H9 (cell line): Measurements from ENCODE around the gene ADGRF1. TPM values are rescaled to one million over a fixed set of nuclear protein-coding genes. Genes with fewer than 3 reads are reported as not detected.

Experiments used
- DNase-seq: peaks from one replicate; pipeline ENCODE4 v3.0.0-alpha.2; 2017
- H2AFZ ChIP-seq: one replicate; pipeline ENCODE4 v1.6.1; 2013; ENCODE audit warnings: mild to moderate bottlenecking, low read length, control low read depth, moderate library complexity
- H2AK5ac ChIP-seq: 2 replicates; pipeline ENCODE4 v1.6.1; 2013; ENCODE audit warnings: low read length, control low read depth, mixed read lengths; ENCODE audit not compliant: insufficient read length
- H2BK120ac ChIP-seq: one replicate; pipeline ENCODE4 v1.6.1; 2013; ENCODE audit warnings: low read depth, mild to moderate bottlenecking, low read length, control low read depth, inconsistent platforms; ENCODE audit not compliant: poor library complexity, severe bottlenecking
- H2BK12ac ChIP-seq: 2 replicates; pipeline ENCODE4 v1.6.1; 2013; ENCODE audit warnings: low read length, control low read depth, mixed read lengths, low read depth; ENCODE audit not compliant: insufficient read length
- H2BK15ac ChIP-seq: 2 replicates; pipeline ENCODE4 v1.6.1; 2013; ENCODE audit warnings: low read depth, low read length, control low read depth
- H2BK20ac ChIP-seq: one replicate; pipeline ENCODE4 v1.6.1; 2013; ENCODE audit warnings: low read depth, mild to moderate bottlenecking, low read length, control low read depth, inconsistent platforms; ENCODE audit not compliant: poor library complexity, severe bottlenecking
- H2BK5ac ChIP-seq: 2 replicates; pipeline ENCODE4 v1.6.1; 2013; ENCODE audit warnings: low read length, control low read depth, mixed read lengths; ENCODE audit not compliant: insufficient read length
- H3K14ac ChIP-seq: 2 replicates; pipeline ENCODE4 v1.6.1; 2013; ENCODE audit warnings: low read length, control low read depth; ENCODE audit not compliant: insufficient read depth
- H3K18ac ChIP-seq: 2 replicates; pipeline ENCODE4 v1.6.1; 2013; ENCODE audit warnings: low read depth, mild to moderate bottlenecking, mixed read lengths, low read length, control low read depth; ENCODE audit not compliant: insufficient read length
- H3K23ac ChIP-seq: 2 replicates; pipeline ENCODE4 v1.6.1; 2013; ENCODE audit warnings: low read length, control low read depth, mixed read lengths, low read depth; ENCODE audit not compliant: insufficient read length
- H3K23me2 ChIP-seq: 2 replicates; pipeline ENCODE4 v1.6.1; 2013; ENCODE audit warnings: low read depth, mild to moderate bottlenecking, mixed read lengths, low read length, control low read depth; ENCODE audit not compliant: insufficient read length, poor library complexity, severe bottlenecking
- H3K27ac ChIP-seq: 2 replicates; pipeline ENCODE4 v1.5.1; 2013; ENCODE audit warnings: low read length, control low read depth, mixed read lengths, low read depth; ENCODE audit not compliant: insufficient read length
- H3K27me3 ChIP-seq: 2 replicates; pipeline ENCODE4 v1.6.1; 2013; ENCODE audit warnings: low read length, control low read depth, inconsistent platforms; ENCODE audit not compliant: insufficient read depth
- H3K4ac ChIP-seq: 2 replicates; pipeline ENCODE4 v1.6.1; 2013; ENCODE audit warnings: low read depth, mild to moderate bottlenecking, control low read depth, inconsistent platforms, low read length, moderate library complexity
- H3K4me1 ChIP-seq: 2 replicates; pipeline ENCODE4 v1.6.1; 2013; ENCODE audit warnings: low read length, control low read depth, inconsistent platforms; ENCODE audit not compliant: insufficient read depth
- H3K4me2 ChIP-seq: 2 replicates; pipeline ENCODE4 v1.6.1; 2013; ENCODE audit warnings: low read length, control low read depth, mixed read lengths; ENCODE audit not compliant: insufficient read length, insufficient read depth
- H3K56ac ChIP-seq: 2 replicates; pipeline ENCODE4 v1.6.1; 2013; ENCODE audit warnings: low read depth, mild to moderate bottlenecking, mixed read lengths, low read length, control low read depth; ENCODE audit not compliant: insufficient read length
- H3K79me1 ChIP-seq: 2 replicates; pipeline ENCODE4 v1.6.1; 2013; ENCODE audit warnings: low read depth, mild to moderate bottlenecking, moderate library complexity, low read length, control low read depth, inconsistent platforms; ENCODE audit not compliant: insufficient read depth, poor library complexity, severe bottlenecking
- H3K79me2 ChIP-seq: 2 replicates; pipeline ENCODE4 v1.6.1; 2013; ENCODE audit warnings: low read length, control low read depth, inconsistent platforms; ENCODE audit not compliant: insufficient read depth
- H3K9ac ChIP-seq: 2 replicates; pipeline ENCODE4 v1.6.1; 2013; ENCODE audit warnings: low read length, control low read depth, mixed read lengths; ENCODE audit not compliant: insufficient read length; ENCODE audit errors: extremely low read depth
- H3K9me3 ChIP-seq: one replicate; pipeline ENCODE4 v1.6.1; 2013; ENCODE audit warnings: low read depth, low read length, inconsistent platforms; ENCODE audit not compliant: control insufficient read depth
- H3T11ph ChIP-seq: one replicate; pipeline ENCODE4 v1.6.1; 2013; ENCODE audit warnings: mild to moderate bottlenecking, low read length, control low read depth, inconsistent platforms
- H4K20me1 ChIP-seq: one replicate; pipeline ENCODE4 v1.6.1; 2013; ENCODE audit not compliant: control insufficient read depth, insufficient read length, insufficient read depth
- H4K5ac ChIP-seq: 2 replicates; pipeline ENCODE4 v1.6.1; 2013; ENCODE audit warnings: low read depth, mild to moderate bottlenecking, mixed read lengths, low read length, control low read depth; ENCODE audit not compliant: insufficient read length
- H4K8ac ChIP-seq: replicated peaks from 2 replicates; pipeline ENCODE4 v1.6.1; 2013; ENCODE audit warnings: low read length, control low read depth, mixed read lengths, low read depth; ENCODE audit not compliant: insufficient read length
- H4K91ac ChIP-seq: 2 replicates; pipeline ENCODE4 v1.6.1; 2013; ENCODE audit warnings: low read depth, mild to moderate bottlenecking, moderate library complexity, mixed read lengths, low read length, control low read depth; ENCODE audit not compliant: insufficient read length
- H3K27ac Mint-ChIP-seq, 3 experiments: 2 replicates in 2 of 3; 3 replicates in 1 of 3; pipeline ENCODE4 v1.8.0; 2020 to 2021; ENCODE audit warnings: mixed read lengths in 3 of 3, mild to moderate bottlenecking in 1 of 3, moderate library complexity in 1 of 3
- H3K27me3 Mint-ChIP-seq: 2 replicates; pipeline ENCODE4 v1.8.0; 2021; ENCODE audit warnings: low read depth, mild to moderate bottlenecking, moderate library complexity, mixed read lengths
- H3K36me3 Mint-ChIP-seq, 3 experiments: 2 replicates in 2 of 3; 3 replicates in 1 of 3; pipeline ENCODE4 v1.8.0; 2020 to 2021; ENCODE audit warnings: low read depth in 3 of 3, mixed read lengths in 3 of 3; ENCODE audit not compliant: insufficient read depth in 1 of 3
- H3K4me1 Mint-ChIP-seq, 2 experiments: 2 replicates each; pipeline ENCODE4 v1.8.0; 2020; ENCODE audit warnings: mixed read lengths in 2 of 2
- H3K4me3 Mint-ChIP-seq, 2 experiments: 2 replicates in 1 of 2; 3 replicates in 1 of 2; pipeline ENCODE4 v1.8.0; 2020 to 2021; ENCODE audit warnings: mild to moderate bottlenecking in 2 of 2, mixed read lengths in 2 of 2, moderate library complexity in 1 of 2
- H3K9me3 Mint-ChIP-seq, 2 experiments: 2 replicates in 1 of 2; 3 replicates in 1 of 2; pipeline ENCODE4 v1.8.0; 2020; ENCODE audit warnings: mild to moderate bottlenecking in 2 of 2, mixed read lengths in 2 of 2, moderate library complexity in 1 of 2
- WGBS: extraction: QIAGEN DNeasy Blood & Tissue Kit; methylation state at CpG from one replicate; pipeline ENCODE4 v1.1.7; 2013; ENCODE audit warnings: missing lambda C conversion rate, low lambda C conversion rate, mixed read lengths; ENCODE audit not compliant: insufficient read length; ENCODE audit errors: extremely low coverage; 5-methylcytosine and 5-hydroxymethylcytosine counted together
- total RNA-seq: library from RNA; stranded (reverse); gene quantifications from 2 replicates; pipeline ENCODE4 v1.2.1, GENCODE V29; 2021
- TF ChIP-seq, protein P1 (sequence below): fragments of 200-600 bp; sonication (generic); conservative IDR thresholded peaks from 3 replicates; pipeline ENCODE4 v1.8.0; 2021; ENCODE audit warnings: antibody characterized with exemption, mild to moderate bottlenecking

The ADGRF1 gene
- total RNA-seq, 1 experiment from 2014 or later: not detected

DNA sequence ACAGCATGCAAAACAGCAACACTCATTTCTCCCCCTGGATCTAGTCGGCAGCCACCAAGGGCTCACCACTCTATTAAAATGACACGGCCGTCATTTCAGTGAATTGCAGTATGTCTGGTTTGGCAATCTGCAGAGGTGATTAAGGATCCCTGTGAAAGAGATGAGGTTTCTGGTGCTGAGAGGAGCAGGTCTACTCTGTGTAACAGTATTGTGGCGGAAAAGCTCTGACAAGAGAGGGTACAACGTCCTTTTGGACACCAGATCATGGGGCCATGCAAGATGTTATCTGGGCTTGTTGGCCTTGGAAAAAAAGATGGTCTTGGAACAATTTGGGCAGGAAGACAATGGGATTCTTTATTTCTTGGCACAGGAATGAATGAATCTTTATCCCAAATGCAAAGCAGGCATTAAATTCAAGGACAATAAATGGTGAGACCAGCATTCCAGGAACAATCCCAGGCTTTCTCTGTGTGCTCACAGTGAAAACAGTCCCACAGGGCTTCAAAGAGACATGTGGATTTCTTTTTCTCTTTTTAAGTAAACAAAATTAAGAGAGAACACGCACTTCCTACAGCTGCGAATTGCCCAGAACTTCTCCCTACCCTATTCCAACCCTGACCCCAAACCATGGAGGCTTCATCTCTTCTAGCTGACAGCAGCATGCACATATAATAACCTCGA lies 33.7 kb upstream of the ADGRF1 start:
- Histone ChIP-seq H3K4ac (no peak overlapping the region), H3K23me2 (no peaks in the 10 kb centered on the region), H2AK5ac (no peak overlapping the region), H3K27ac (no peak overlapping the region), H3K79me2 (no peaks in the 10 kb centered on the region), H2BK120ac (no peak overlapping the region), H4K91ac (no peak overlapping the region), H2BK12ac (no peak overlapping the region), H4K20me1 (no peaks in the 10 kb centered on the region), H4K5ac (no peak overlapping the region), H3K18ac (no peak overlapping the region), H2AFZ (no peak overlapping the region), H3K14ac (no peak overlapping the region), H3K23ac (no peak overlapping the region), H3K56ac (no peak overlapping the region), H3K4me2 (no peak overlapping the region), H3K4me1 (no peaks in the 10 kb centered on the region; the same call in 1 of the 2 replicates), H2BK5ac (no peak overlapping the region), H3K79me1 (no peaks in the 10 kb centered on the region), H3K27me3 (no peaks in the 10 kb centered on the region), H2BK15ac (no peak overlapping the region), H3K9ac (no peak overlapping the region), H4K8ac (no peak overlapping the region), H3T11ph (no peak overlapping the region), H2BK20ac (no peak overlapping the region), H3K9me3 (no peaks in the 10 kb centered on the region)
- no peak for DNase-seq
- Mint-ChIP-seq H3K27me3 (no peaks in the 10 kb centered on the region), H3K4me3 (no peak overlapping the region), H3K4me1 (peaks cover 3 to 9% of the 10 kb centered on the region in 2 experiments; a peak in 3 of 4 replicates), H3K27ac (no peak overlapping the region), H3K9me3 (no peaks in the 10 kb centered on the region), H3K36me3 (no peaks in the 10 kb centered on the region)
- TF ChIP-seq, protein P1, sequence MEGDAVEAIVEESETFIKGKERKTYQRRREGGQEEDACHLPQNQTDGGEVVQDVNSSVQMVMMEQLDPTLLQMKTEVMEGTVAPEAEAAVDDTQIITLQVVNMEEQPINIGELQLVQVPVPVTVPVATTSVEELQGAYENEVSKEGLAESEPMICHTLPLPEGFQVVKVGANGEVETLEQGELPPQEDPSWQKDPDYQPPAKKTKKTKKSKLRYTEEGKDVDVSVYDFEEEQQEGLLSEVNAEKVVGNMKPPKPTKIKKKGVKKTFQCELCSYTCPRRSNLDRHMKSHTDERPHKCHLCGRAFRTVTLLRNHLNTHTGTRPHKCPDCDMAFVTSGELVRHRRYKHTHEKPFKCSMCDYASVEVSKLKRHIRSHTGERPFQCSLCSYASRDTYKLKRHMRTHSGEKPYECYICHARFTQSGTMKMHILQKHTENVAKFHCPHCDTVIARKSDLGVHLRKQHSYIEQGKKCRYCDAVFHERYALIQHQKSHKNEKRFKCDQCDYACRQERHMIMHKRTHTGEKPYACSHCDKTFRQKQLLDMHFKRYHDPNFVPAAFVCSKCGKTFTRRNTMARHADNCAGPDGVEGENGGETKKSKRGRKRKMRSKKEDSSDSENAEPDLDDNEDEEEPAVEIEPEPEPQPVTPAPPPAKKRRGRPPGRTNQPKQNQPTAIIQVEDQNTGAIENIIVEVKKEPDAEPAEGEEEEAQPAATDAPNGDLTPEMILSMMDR: no peak
- WGBS: no CpG with 5 or more reads among the region's 8 CpGs
